K562 (cell line): ENCODE data around the gene RSPH9. TPM values are rescaled to one million over a fixed set of nuclear protein-coding genes. Genes with fewer than 3 reads are reported as not detected.

Experiments used
- CC2D1A ChIP-seq: fragments of 450-650 bp; IDR thresholded peaks from 2 replicates; pipeline ENCODE4 v1.6.1; 2017; ENCODE audit warnings: mild to moderate bottlenecking
- ERF ChIP-seq: fragments of 450-650 bp; formaldehyde crosslinking; IDR thresholded peaks from 2 replicates; pipeline ENCODE4 v1.4.0; 2020; ENCODE audit warnings: mild to moderate bottlenecking, mixed read lengths
- FIP1L1 ChIP-seq: fragments of 200-400 bp; formaldehyde crosslinking; IDR thresholded peaks from 2 replicates; pipeline ENCODE4 v1.6.1; 2018; ENCODE audit warnings: mild to moderate bottlenecking, low read depth, low read length; ENCODE audit not compliant: poor library complexity, severe bottlenecking
- GABPA ChIP-seq: fragments of 200-800 bp; sonication (Bioruptor generic); conservative IDR thresholded peaks from 2 replicates; pipeline ENCODE4 v1.6.1; 2016; ENCODE audit warnings: low read depth, missing genetic modification characterization, missing compliant biosample characterization
- HDAC2 ChIP-seq: fragments of 450-650 bp; IDR thresholded peaks from 2 replicates; pipeline ENCODE4 v1.6.1; 2016; ENCODE audit warnings: mild to moderate bottlenecking
- HDAC6 ChIP-seq: IDR thresholded peaks from 2 replicates; pipeline ENCODE4 v1.6.1; 2012; ENCODE audit warnings: low read depth, mild to moderate bottlenecking, control low read depth, inconsistent platforms, low read length, moderate library complexity
- HMGN3 ChIP-seq: IDR thresholded peaks from 2 replicates; pipeline ENCODE4 v1.6.1; 2011; ENCODE audit warnings: borderline replicate concordance, low read depth, mild to moderate bottlenecking, mixed read lengths, low read length; ENCODE audit not compliant: insufficient read length; ENCODE audit errors: extremely low read depth
- KLF6 ChIP-seq: fragments of 250-450 bp; sonication (Bioruptor Pico); IDR thresholded peaks from 2 replicates; pipeline ENCODE4 v1.4.0; 2020; ENCODE audit warnings: mild to moderate bottlenecking, moderate library complexity, borderline replicate concordance
- MAFG ChIP-seq: fragments of 450-650 bp; conservative IDR thresholded peaks from 2 replicates; pipeline ENCODE4 v1.6.1; 2016; ENCODE audit warnings: missing genetic modification characterization, missing compliant biosample characterization
- MAX ChIP-seq: sonication (generic); formaldehyde crosslinking; IDR thresholded peaks from 2 replicates; pipeline ENCODE4 v1.9.0; 2022; ENCODE audit warnings: mild to moderate bottlenecking, missing genetic modification reagents
- NFXL1 ChIP-seq: fragments of 450-650 bp; formaldehyde crosslinking; IDR thresholded peaks from 2 replicates; pipeline ENCODE4 v1.4.0; 2021; ENCODE audit warnings: mild to moderate bottlenecking
- PHTF2 ChIP-seq: fragments of 250-450 bp; sonication (Bioruptor Pico); IDR thresholded peaks from 2 replicates; pipeline ENCODE4 v1.5.0; 2021; ENCODE audit warnings: mild to moderate bottlenecking
- SMC3 ChIP-seq: conservative IDR thresholded peaks from 2 replicates; pipeline ENCODE4 v1.6.1; 2011; ENCODE audit warnings: low read depth, low read length, improper control_type of control experiment; ENCODE audit not compliant: insufficient read depth
- SP2 ChIP-seq: IDR thresholded peaks from 2 replicates; pipeline ENCODE4 v1.6.1; 2011; ENCODE audit warnings: mild to moderate bottlenecking, low read depth, low read length, moderate library complexity; ENCODE audit not compliant: poor library complexity, severe bottlenecking; ENCODE audit errors: extremely low read depth
- ZNF280B ChIP-seq: fragments of 250-450 bp; sonication (Bioruptor Pico); IDR thresholded peaks from 2 replicates; pipeline ENCODE4 v1.5.1; 2021; ENCODE audit warnings: mild to moderate bottlenecking
- ZNF316 ChIP-seq: fragments of 450-650 bp; IDR thresholded peaks from 2 replicates; pipeline ENCODE4 v1.6.1; 2016
- ZNF583 ChIP-seq: fragments of 250-450 bp; sonication (Bioruptor Pico); IDR thresholded peaks from 2 replicates; pipeline ENCODE4 v1.4.0; 2020
- ZNF699 ChIP-seq: fragments of 250-450 bp; sonication (Bioruptor Pico); IDR thresholded peaks from 2 replicates; pipeline ENCODE4 v1.8.0; 2021; ENCODE audit warnings: mild to moderate bottlenecking, moderate library complexity; ENCODE audit not compliant: insufficient replicate concordance
- polyA plus RNA-seq, 8 experiments: library from polyadenylated mRNA; depleted of rRNA in 4 of 8; stranded (reverse) in 5 of 8; unstranded in 3 of 8; fragments of >200 nt; fragmentation: Nextera tagmentation in 2 of 8; fragmentation: Illumina TruSeq in 1 of 8; extraction: Ambion mirVana in 2 of 8; extraction: Trizol in 1 of 8; gene quantifications; 2 replicates each; pipeline versions ENCODE4 v1.2.1 to v1.2.3, GENCODE V29; 2011 to 2014; ENCODE audit warnings: inconsistent platforms in 1 of 8, missing spikeins in 1 of 8
- total RNA-seq, 7 experiments: library from RNA; depleted of rRNA in 6 of 7; stranded (reverse); fragments of >200 nt in 6 of 7; fragmentation: Illumina TruSeq in 2 of 7; extraction: Trizol in 2 of 7; gene quantifications; 2 replicates each; pipeline versions ENCODE4 v1.2.1 to v1.2.3, GENCODE V29; 2011 to 2021; ENCODE audit warnings: low replicate concordance in 1 of 7
- TF ChIP-seq, protein P1 (sequence below), 3 experiments: fragments of 200-800 bp in 1 of 3; sonication (Bioruptor generic) in 1 of 3; sonication (generic) in 1 of 3; formaldehyde crosslinking in 1 of 3; IDR thresholded peaks; 2 replicates each; pipeline versions ENCODE4 v1.6.1 to v1.8.0; 2016 to 2022; ENCODE audit warnings: mild to moderate bottlenecking in 2 of 3, missing compliant biosample characterization in 2 of 3, missing genetic modification characterization in 2 of 3, missing genetic modification reagents in 1 of 3
- TF ChIP-seq, protein P2 (sequence below): sonication (generic); formaldehyde crosslinking; IDR thresholded peaks from 2 replicates; pipeline ENCODE4 v1.8.0; 2022; ENCODE audit warnings: missing genetic modification reagents, mild to moderate bottlenecking, moderate library complexity, borderline replicate concordance
- TF ChIP-seq, protein P3 (sequence below), 2 experiments: fragments of 200-800 bp in 1 of 2; sonication (Bioruptor generic) in 1 of 2; sonication (generic) in 1 of 2; formaldehyde crosslinking in 1 of 2; IDR thresholded peaks in 1 of 2; conservative IDR thresholded peaks in 1 of 2; 2 replicates each; pipeline versions ENCODE4 v1.5.0 to v1.6.1; 2016 to 2020; ENCODE audit warnings: missing compliant biosample characterization in 1 of 2, missing genetic modification characterization in 1 of 2, missing genetic modification reagents in 1 of 2

Gene RSPH9
- total and polyA plus RNA-seq, 9 of the 15 experiments (the other 6 are each of a cell fraction or from before 2014, with no cell fraction given), result 0.05 to 0.60 (median 0.39) TPM; not detected in 6

DNA sequence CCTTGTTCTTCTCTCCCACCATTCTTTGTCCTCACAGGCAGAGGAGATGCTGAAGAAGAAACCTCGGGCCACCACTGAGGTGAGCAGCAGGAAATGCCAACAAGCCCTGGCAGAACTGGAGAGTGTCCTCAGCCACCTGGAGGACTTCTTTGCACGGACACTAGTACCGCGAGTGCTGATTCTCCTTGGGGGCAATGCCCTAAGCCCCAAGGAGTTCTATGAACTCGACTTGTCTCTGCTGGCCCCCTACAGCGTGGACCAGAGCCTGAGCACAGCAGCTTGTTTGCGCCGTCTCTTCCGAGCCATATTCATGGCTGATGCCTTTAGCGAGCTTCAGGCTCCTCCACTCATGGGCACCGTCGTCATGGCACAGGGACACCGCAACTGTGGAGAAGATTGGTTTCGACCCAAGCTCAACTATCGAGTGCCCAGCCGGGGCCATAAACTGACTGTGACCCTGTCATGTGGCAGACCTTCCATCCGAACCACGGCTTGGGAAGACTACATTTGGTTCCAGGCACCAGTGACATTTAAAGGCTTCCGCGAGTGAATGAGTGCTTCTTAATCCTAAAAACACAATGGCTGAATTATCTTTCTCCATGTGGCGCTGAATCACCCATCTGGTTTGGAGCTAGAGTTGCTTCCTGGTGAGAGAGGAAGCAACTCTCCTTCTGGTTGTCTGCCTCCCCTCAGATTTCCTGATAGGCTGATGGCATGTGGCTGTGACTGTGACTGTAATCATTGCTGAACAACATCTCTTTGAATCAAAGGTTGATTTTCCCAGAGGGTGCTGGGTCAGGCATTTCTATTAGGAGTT is 4.6 kb upstream of the RSPH9 start (continued):
- TF ChIP-seq ZNF280B (CRISPR knock-in tag) (no peak), MAFG (tag) (no peak; the same call in 1 of the 2 replicates), MAX (CRISPR knock-in tag) (peak; percentile 80), ZNF699 (no peak), NFXL1 (CRISPR knock-in tag) (no peak), HMGN3 (no peak), SMC3 (no peak), KLF6 (CRISPR knock-in tag) (peak; percentile 68; the same call in 1 of the 2 replicates), ERF (CRISPR knock-in tag) (peak; percentile 31; the same call in 1 of the 2 replicates), ZNF583 (0 out of 2 replicates have a peak, but pooled peaks have one; percentile 18), CC2D1A (peak; percentile 40; the same call in 1 of the 2 replicates), HDAC6 (no peak), ZNF316 (0 out of 2 replicates have a peak, but pooled peaks have one; percentile 6), HDAC2 (0 out of 2 replicates have a peak, but pooled peaks have one; percentile 25), SP2 (no peak), FIP1L1 (no peak), GABPA (tag) (peak; percentile 36; the same call in 1 of the 2 replicates), PHTF2 (CRISPR knock-in tag) (no peak)
- TF ChIP-seq, protein P1, sequence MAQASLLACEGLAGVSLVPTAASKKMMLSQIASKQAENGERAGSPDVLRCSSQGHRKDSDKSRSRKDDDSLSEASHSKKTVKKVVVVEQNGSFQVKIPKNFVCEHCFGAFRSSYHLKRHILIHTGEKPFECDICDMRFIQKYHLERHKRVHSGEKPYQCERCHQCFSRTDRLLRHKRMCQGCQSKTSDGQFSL (CRISPR knock-in tag; IDR thresholded peaks at IDR 0.05), result no peak
- TF ChIP-seq, protein P1 (tag; IDR thresholded peaks at IDR 0.05), result 0 out of 4 replicates have a peak, but pooled peaks of 1 of the 2 experiments have one; percentile 30
- TF ChIP-seq, protein P2, sequence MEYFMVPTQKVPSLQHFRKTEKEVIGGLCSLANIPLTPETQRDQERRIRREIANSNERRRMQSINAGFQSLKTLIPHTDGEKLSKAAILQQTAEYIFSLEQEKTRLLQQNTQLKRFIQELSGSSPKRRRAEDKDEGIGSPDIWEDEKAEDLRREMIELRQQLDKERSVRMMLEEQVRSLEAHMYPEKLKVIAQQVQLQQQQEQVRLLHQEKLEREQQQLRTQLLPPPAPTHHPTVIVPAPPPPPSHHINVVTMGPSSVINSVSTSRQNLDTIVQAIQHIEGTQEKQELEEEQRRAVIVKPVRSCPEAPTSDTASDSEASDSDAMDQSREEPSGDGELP, result peak; percentile 72
- TF ChIP-seq, protein P3, sequence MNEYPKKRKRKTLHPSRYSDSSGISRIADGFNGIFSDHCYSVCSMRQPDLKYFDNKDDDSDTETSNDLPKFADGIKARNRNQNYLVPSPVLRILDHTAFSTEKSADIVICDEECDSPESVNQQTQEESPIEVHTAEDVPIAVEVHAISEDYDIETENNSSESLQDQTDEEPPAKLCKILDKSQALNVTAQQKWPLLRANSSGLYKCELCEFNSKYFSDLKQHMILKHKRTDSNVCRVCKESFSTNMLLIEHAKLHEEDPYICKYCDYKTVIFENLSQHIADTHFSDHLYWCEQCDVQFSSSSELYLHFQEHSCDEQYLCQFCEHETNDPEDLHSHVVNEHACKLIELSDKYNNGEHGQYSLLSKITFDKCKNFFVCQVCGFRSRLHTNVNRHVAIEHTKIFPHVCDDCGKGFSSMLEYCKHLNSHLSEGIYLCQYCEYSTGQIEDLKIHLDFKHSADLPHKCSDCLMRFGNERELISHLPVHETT (CRISPR knock-in tag; conservative IDR thresholded peaks at IDR 0.05 in 1 of 2, IDR thresholded peaks at IDR 0.05 in 1 of 2), result peak in 1 of 2 experiments; percentile 68; a peak in 2 of 4 replicates
